NAMALWA (cell line): ENCODE data around the gene TPSG1.
"Not testable (repeated sequence)": the region's sequence is repeated elsewhere in the genome, so short reads cannot be mapped to it uniquely, and the experiment has no call there.

Experiments
- DNase-seq: peaks from one replicate; pipeline ENCODE4 v3.0.0-alpha.2; 2015; ENCODE audit warnings: low spot score

Gene TPSG1

GRCh38 chr16:1215574-1216295, 9.3 kb downstream of the TPSG1 start:
- no peak for DNase-seq

GRCh38 chr16:1214719-1215118, 10.3 kb downstream of the TPSG1 start:
- DNase-seq: no peak

GRCh38 chr16:1213796-1214372, 11.2 kb downstream of the TPSG1 start:
- no peak for DNase-seq

DNA sequence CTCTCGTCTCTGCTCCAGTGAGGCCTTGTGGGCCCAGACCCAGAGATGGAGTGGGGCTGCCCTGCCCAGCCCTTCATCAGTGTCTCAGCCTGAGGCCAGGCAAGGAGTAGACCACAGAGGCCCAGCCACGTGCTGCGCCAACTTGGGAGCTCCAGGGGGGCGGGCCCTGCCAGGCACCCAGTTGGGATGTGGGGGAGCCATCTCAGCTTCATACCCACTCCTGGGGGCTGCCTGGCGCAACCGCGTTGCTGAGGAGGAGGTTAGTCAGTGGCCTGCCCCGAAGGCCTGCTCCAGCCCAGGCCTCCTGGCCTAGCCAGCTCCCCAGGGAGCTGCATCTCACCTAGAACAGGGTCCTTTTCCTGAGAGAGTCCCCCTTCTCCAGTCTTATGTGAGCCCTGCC, 11.8 kb downstream of the TPSG1 start:
- no peak for DNase-seq

DNA sequence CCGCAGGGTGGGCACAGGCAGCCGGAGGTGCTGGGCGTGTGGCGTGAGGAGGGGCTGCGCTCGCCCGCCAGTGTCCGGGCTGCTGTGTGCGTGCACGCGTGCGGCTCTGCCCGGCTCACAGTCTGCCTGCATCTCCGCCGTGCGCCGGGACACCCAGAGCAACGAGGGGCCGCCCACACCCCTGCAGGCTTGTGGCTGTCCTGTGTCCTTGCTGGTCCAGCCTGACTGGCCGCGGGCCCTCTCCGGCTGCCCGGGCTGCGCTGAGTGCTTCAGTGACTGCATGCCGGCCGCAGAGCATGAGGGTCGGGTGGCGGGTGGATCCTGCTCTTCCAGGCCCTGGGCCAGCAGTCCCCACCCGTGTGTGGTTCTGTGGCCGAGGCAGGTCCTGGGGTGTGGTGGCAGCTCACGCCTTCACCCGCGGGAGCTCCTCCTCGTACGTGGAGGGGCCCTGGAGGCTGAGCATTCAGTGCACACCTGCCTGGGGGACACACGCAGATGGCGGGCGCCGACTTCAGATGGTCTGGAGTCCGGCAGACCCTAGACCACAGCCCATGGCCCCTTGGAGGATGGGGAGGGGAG, 12.4 kb downstream of the TPSG1 start:
- DNase-seq: no peak

DNA sequence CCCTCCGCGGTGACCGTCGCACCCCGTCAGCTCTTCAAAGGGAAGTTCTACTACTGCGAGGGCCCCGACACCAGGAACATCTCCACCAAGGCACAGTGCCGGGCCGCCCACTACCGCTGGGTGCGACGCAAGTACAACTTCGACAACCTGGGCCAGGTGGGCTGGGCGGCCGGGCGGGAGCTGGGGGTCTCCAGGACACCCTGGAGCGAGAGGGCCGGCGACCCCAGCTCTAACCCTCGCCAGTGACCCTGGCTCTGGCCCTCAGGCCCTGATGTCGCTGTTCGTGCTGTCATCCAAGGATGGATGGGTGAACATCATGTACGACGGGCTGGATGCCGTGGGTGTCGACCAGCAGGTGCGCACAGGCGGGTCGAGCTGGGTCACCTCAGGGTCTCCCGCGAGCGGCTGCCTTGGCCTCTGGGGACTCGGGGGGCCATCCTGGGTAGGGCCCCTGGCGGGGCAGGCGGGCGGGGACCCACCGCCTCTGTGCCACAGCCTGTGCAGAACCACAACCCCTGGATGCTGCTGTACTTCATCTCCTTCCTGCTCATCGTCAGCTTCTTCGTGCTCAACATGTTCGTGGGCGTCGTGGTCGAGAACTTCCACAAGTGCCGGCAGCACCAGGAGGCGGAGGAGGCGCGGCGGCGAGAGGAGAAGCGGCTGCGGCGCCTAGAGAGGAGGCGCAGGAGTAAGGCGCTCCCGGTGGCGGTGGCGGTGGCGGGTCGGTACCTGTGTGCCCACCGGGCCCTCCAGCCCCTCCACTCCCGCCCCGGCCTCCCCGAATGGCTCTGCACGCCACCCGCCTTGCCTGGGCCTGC, 13.4 kb downstream of the TPSG1 start:
- no peak for DNase-seq

DNA sequence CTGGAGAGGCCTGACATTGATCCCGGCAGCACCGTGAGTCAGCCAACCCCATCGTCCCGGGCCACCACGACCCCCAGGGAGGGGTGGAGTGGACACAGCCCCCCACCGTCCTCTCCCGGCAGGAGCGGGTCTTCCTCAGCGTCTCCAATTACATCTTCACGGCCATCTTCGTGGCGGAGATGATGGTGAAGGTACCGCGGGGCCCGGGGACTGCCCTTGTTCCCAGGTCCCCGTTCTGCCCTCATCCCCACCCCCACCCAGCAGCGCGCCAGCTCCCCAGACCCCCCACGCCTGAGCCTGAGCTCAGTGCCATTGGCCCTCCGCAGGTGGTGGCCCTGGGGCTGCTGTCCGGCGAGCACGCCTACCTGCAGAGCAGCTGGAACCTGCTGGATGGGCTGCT, 14.6 kb downstream of the TPSG1 start:
- no peak for DNase-seq

DNA sequence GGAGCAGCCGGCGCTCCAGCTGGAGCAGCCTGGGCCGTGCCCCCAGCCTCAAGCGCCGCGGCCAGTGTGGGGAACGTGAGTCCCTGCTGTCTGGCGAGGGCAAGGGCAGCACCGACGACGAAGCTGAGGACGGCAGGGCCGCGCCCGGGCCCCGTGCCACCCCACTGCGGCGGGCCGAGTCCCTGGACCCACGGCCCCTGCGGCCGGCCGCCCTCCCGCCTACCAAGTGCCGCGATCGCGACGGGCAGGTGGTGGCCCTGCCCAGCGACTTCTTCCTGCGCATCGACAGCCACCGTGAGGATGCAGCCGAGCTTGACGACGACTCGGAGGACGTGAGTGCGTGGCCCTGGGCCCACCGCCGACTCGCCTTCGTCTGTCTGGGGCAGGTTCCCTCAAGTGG, 16.0 kb downstream of the TPSG1 start:
- DNase-seq: no peak

- no peak for DNase-seq
These were observed 16.7 kb downstream of the TPSG1 start for GRCh38 chr16:1208239-1208830.

DNA sequence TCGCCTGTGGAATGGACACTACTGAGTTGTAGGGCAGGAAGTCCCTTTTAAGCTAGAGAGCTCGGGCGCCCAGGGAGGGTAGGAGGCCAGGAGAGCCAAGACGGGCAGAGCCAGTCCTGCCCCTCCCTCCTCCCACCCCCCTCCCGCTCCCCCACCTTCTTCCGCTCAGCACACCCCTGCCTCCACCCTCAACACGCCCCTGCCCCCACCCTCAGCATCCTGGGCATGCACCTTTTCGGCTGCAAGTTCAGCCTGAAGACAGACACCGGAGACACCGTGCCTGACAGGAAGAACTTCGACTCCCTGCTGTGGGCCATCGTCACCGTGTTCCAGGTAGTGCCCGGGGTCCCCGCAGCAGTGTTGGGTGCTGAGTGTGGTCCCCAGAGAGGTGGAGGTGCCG, 18.3 kb downstream of the TPSG1 start:
- DNase-seq: no peak

DNA sequence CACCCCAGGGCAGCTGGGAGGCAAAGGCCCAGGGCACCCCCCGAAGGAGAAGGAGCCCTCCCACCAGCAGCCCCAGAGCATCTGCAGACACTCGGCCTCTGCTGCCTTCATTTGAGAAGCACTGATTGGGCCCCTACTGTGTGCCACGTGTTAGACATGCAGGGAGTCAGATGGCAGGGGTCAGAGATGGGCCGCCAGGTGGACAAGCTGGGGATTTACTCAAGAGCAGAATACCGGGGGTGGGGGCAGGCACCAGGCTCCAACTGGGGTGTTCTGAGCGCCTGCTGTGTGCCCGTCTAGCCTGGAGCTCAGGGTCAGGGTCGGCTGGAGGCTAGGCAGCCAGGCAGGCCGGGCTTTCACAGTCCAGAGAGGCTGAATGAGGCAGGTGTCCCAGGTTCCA, 18.7 kb downstream of the TPSG1 start:
- DNase-seq: peak; percentile 40

GRCh38 chr16:1204933-1205332, 20.1 kb downstream of the TPSG1 start:
- no peak for DNase-seq

- DNase-seq: no peak
These were observed 22.8 kb downstream of the TPSG1 start for GRCh38 chr16:1202274-1202673.

- no peak for DNase-seq
These were observed 23.6 kb downstream of the TPSG1 start for GRCh38 chr16:1201444-1201843.

DNA sequence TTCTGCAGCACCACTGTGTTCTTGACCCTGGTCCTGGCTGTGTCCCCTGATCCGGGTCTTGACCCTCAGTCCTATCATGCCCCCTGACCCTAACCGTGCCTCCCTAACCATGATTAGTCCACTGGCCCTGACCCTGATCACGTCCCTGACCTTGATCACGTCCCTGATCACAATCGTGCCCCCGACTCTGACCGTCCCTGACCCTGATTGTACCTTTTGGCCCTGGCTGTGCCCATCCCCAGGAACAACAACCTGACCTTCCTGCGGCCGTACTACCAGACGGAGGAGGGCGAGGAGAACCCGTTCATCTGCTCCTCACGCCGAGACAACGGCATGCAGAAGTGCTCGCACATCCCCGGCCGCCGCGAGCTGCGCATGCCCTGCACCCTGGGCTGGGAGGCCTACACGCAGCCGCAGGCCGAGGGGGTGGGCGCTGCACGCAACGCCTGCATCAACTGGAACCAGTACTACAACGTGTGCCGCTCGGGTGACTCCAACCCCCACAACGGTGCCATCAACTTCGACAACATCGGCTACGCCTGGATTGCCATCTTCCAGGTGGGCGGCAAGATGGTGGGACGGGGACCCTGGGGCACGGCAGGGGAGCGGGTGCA, 24.9 kb downstream of the TPSG1 start:
- DNase-seq: no peak

GRCh38 chr16:1199347-1200013, 25.6 kb downstream of the TPSG1 start:
- DNase-seq: peak; percentile 38

- DNase-seq: not testable (repeated sequence)
These were observed 26.3 kb downstream of the TPSG1 start for GRCh38 chr16:1198671-1199346.

GRCh38 chr16:1198194-1198593, 26.9 kb downstream of the TPSG1 start:
- no peak for DNase-seq

DNA sequence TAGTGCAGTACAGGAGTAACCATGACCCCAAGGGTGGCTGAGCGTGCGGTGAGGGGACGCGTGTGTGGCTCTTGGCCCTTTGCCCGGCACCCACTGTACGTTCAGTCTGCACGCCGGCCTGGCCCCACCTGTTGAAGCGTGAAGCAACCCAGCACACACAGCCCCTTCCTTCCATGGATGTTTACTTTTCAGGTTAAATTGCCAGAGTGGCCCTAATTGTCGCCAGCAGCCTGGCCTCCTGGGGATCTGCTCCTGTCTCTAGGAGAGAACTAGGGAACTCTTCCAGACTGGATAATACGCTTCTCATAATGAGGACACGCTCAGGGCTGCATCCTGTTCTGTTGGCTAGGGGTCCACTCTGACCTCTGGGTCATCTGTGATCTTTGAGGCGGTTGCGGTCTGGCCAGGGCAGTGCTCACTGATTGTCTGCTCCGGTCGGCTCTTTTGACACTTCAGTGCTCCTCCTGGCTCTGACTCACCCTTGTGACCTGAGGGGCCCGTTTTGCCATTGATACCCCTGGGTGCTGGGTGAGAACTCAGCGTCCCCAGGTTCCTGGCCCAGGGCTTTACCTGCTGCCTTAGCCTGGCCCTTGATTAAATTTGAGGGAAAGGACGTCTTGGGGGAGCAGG, 27.7 kb downstream of the TPSG1 start:
- no peak for DNase-seq

- DNase-seq: no peak
These were observed 28.6 kb downstream of the TPSG1 start for GRCh38 chr16:1196494-1196893.

- DNase-seq: no peak
These were observed 29.7 kb downstream of the TPSG1 start for GRCh38 chr16:1195393-1195666.
